ENCODE data around the gene GSTM4. TPM values are rescaled to one million over a fixed set of nuclear protein-coding genes. Genes with fewer than 3 reads are reported as not detected.

The GSTM4 gene
- total RNA-seq, 1 experiment from 2014 or later = 24.6 TPM

GRCh38 chr1:109643385-109644230, 12.3 kb upstream of the GSTM4 start:
- Histone ChIP-seq H3K9ac (ENCODE audit: extremely low read depth, insufficient read length, low read length) (no peak overlapping the region), H4K8ac (replicated peaks; ENCODE audit: insufficient read length, low read depth, low read length) (no peak overlapping the region), H2BK5ac (ENCODE audit: insufficient read length, low read length) (no peak overlapping the region), H2BK12ac (ENCODE audit: insufficient read length, low read depth, low read length) (no peak overlapping the region), H2AFZ (ENCODE audit: low read length) (no peak overlapping the region), H3K14ac (ENCODE audit: insufficient read depth, low read length) (0 out of 2 replicates have a peak overlapping the region, but pooled peaks have one; percentile 24), H3K56ac (ENCODE audit: insufficient read length, low read depth, low read length) (no peak overlapping the region), H3K23ac (ENCODE audit: insufficient read length, low read depth, low read length) (no peak overlapping the region), H3K4me1 (ENCODE audit: insufficient read depth, low read length) (no peaks in the 10 kb centered on the region), H3K4me2 (ENCODE audit: insufficient read depth, insufficient read length, low read length) (peak overlapping the region; percentile 12), H4K20me1 (ENCODE audit: control insufficient read depth, insufficient read depth, insufficient read length) (no peaks in the 10 kb centered on the region), H2AK5ac (ENCODE audit: insufficient read length, low read length) (no peak overlapping the region), H3K18ac (ENCODE audit: insufficient read length, low read depth, low read length) (no peak overlapping the region), H3K9me3 (ENCODE audit: control insufficient read depth, low read depth, low read length) (no peaks in the 10 kb centered on the region), H4K5ac (ENCODE audit: insufficient read length, low read depth, low read length) (no peak overlapping the region), H4K91ac (ENCODE audit: insufficient read length, low read depth, low read length) (no peak overlapping the region), H2BK15ac (ENCODE audit: low read depth, low read length) (no peak overlapping the region), H3K4ac (ENCODE audit: low read depth, low read length) (no peak overlapping the region), H3K27ac (ENCODE audit: insufficient read length, low read depth, low read length) (no peak overlapping the region), H2BK120ac (ENCODE audit: low read depth, low read length, poor library complexity, severe bottlenecking) (no peak overlapping the region), H3K79me1 (ENCODE audit: insufficient read depth, low read depth, low read length, poor library complexity, severe bottlenecking) (no peaks in the 10 kb centered on the region), H3K27me3 (ENCODE audit: insufficient read depth, low read length) (no peaks in the 10 kb centered on the region), H3T11ph (ENCODE audit: low read length) (no peak overlapping the region), H3K79me2 (ENCODE audit: insufficient read depth, low read length) (no peaks in the 10 kb centered on the region), H3K23me2 (ENCODE audit: insufficient read length, low read depth, low read length, poor library complexity, severe bottlenecking) (no peaks in the 10 kb centered on the region), H2BK20ac (ENCODE audit: low read depth, low read length, poor library complexity, severe bottlenecking) (no peak overlapping the region)
- Mint-ChIP-seq H3K4me3 (no peak overlapping the region), H3K36me3 (ENCODE audit: insufficient read depth in 1 of 3, low read depth in 3 of 3) (no peaks in the 10 kb centered on the region; a peak in 2 of 7 replicates), H3K9me3 (peaks cover 5 to 13% of the 10 kb centered on the region in 2 experiments), H3K4me1 (peaks cover 11 to 17% of the 10 kb centered on the region in 2 experiments), H3K27ac (no peak overlapping the region), H3K27me3 (ENCODE audit: low read depth) (peaks cover 15% of the 10 kb centered on the region)
- peak; percentile 93 for DNase-seq
- TF ChIP-seq, protein P1, sequence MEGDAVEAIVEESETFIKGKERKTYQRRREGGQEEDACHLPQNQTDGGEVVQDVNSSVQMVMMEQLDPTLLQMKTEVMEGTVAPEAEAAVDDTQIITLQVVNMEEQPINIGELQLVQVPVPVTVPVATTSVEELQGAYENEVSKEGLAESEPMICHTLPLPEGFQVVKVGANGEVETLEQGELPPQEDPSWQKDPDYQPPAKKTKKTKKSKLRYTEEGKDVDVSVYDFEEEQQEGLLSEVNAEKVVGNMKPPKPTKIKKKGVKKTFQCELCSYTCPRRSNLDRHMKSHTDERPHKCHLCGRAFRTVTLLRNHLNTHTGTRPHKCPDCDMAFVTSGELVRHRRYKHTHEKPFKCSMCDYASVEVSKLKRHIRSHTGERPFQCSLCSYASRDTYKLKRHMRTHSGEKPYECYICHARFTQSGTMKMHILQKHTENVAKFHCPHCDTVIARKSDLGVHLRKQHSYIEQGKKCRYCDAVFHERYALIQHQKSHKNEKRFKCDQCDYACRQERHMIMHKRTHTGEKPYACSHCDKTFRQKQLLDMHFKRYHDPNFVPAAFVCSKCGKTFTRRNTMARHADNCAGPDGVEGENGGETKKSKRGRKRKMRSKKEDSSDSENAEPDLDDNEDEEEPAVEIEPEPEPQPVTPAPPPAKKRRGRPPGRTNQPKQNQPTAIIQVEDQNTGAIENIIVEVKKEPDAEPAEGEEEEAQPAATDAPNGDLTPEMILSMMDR (conservative IDR thresholded peaks at IDR 0.05) = peak; percentile 95
- WGBS (ENCODE audit: extremely low coverage, insufficient read length, low lambda C conversion rate) = no CpG with 5 or more reads among the region's 32 CpGs

All from H9 (cell line).